Vagina (tissue), 2 donors: Measurements from ENCODE around the gene PLEKHA5. TPM values are rescaled to one million over a fixed set of nuclear protein-coding genes. Genes with fewer than 3 reads are reported as not detected.
"Not testable (repeated sequence)": the region's sequence is repeated elsewhere in the genome, so short reads cannot be mapped to it uniquely, and the experiment has no call there.

Experiments
- DNase-seq, 2 donors: peaks; one replicate each; pipeline ENCODE4 v3.0.0-alpha.2; 2017; ENCODE audit errors: extremely low spot score in 2 of 2
- H3K27ac ChIP-seq: fragments of 200-600 bp; sonication (generic); one replicate; pipeline ENCODE4 v1.5.1; 2019
- H3K27me3 ChIP-seq: fragments of 200-600 bp; sonication (generic); one replicate; pipeline ENCODE4 v1.5.1; 2019
- H3K36me3 ChIP-seq, 2 donors: fragments of 200-600 bp; sonication (generic); one replicate each; pipeline ENCODE4 v1.5.1; 2017 to 2019
- H3K4me1 ChIP-seq: fragments of 200-600 bp; sonication (generic); one replicate; pipeline ENCODE4 v1.5.1; 2019
- H3K4me3 ChIP-seq, 2 donors: fragments of 200-600 bp; sonication (generic); 1 replicate in 1 of 2; 2 replicates in 1 of 2; pipeline ENCODE4 v1.5.1; 2016 to 2019
- H3K9me3 ChIP-seq: fragments of 200-600 bp; sonication (generic); one replicate; pipeline ENCODE4 v1.5.1; 2019
- CTCF ChIP-seq, 3 experiments: fragments of 450-650 bp in 2 of 3; fragments of 200-600 bp in 1 of 3; sonication (generic) in 1 of 3; IDR thresholded peaks; one replicate each; pipeline ENCODE4 v1.5.1; 2017 to 2019; ENCODE audit warnings: antibody characterized with exemption in 3 of 3, mild to moderate bottlenecking in 2 of 3, moderate library complexity in 2 of 3
- POLR2A ChIP-seq, 2 donors: fragments of 450-650 bp; IDR thresholded peaks; one replicate each; pipeline ENCODE4 v1.6.1; 2017; ENCODE audit warnings: antibody characterized with exemption in 2 of 2, mild to moderate bottlenecking in 2 of 2, moderate library complexity in 2 of 2
- POLR2AphosphoS5 ChIP-seq, 2 donors: sonication (generic); formaldehyde crosslinking; IDR thresholded peaks; one replicate each; pipeline ENCODE4 v1.9.0; 2017; ENCODE audit warnings: antibody characterized with exemption in 2 of 2, mild to moderate bottlenecking in 2 of 2, low read depth in 1 of 2; ENCODE audit not compliant: insufficient read depth in 1 of 2
- intact Hi-C: fragments of 100-400 bp; cut with DNase I; formaldehyde crosslinking; loops from one replicate; pipeline ENCODE4 v1.15.1; 2023
- total RNA-seq: library from RNA; depleted of rRNA; stranded (reverse); fragments of >200 nt; gene quantifications from one replicate; pipeline ENCODE4 v1.2.3, GENCODE V29; 2016

PLEKHA5 gene
- total RNA-seq, 1 donor from 2014 or later = 58.4 TPM

DNA sequence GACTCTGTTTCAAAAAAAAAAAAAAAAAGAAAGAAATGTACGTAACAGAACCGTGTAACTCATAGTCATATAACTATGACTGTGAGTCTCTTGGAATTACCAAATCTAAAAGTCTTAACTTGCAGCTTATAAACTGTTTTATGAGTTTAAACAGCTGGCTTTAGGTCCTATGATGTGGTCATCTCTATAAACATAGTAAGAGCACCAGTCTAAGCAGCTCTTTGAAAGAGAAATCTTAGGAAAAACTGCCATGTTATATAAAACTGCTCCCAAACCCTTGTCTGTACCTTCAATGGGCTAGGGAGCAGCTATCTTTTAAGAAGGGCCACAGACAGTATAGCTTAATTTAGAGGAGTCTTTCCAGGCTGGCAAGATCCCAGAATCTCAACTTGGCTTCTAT lies 194.3 kb downstream of the PLEKHA5 start:
- no peaks in the 10 kb centered on the region for H3K9me3 ChIP-seq
- H3K27me3 ChIP-seq = no peaks in the 10 kb centered on the region
- no peak overlapping the region for H3K4me3 ChIP-seq
- H3K4me1 ChIP-seq = no peaks in the 10 kb centered on the region
- no peak for DNase-seq
- intact Hi-C loops = no loop called here
- H3K27ac ChIP-seq = peak overlapping the region; percentile 36
- H3K36me3 ChIP-seq = peaks cover 0 to 6% of the 10 kb centered on the region in 2 donors
- TF ChIP-seq POLR2A (IDR thresholded peaks at IDR 0.05) (no peak), POLR2AphosphoS5 (IDR thresholded peaks at IDR 0.05; ENCODE audit: insufficient read depth in 1 of 2, low read depth in 1 of 2) (peak in 1 of 2 donors; percentile 54), CTCF (IDR thresholded peaks at IDR 0.05) (no peak)

- H3K27ac ChIP-seq = no peak overlapping the region
- H3K9me3 ChIP-seq = no peaks in the 10 kb centered on the region
- no peaks in the 10 kb centered on the region for H3K4me1 ChIP-seq
- TF ChIP-seq POLR2AphosphoS5 (IDR thresholded peaks at IDR 0.05; ENCODE audit: insufficient read depth in 1 of 2, low read depth in 1 of 2) (no peak), CTCF (IDR thresholded peaks at IDR 0.05) (no peak), POLR2A (IDR thresholded peaks at IDR 0.05) (no peak)
- H3K36me3 ChIP-seq = peaks cover 0 to 6% of the 10 kb centered on the region in 2 donors
- intact Hi-C loops = no loop called here
- DNase-seq = no peak
- no peak overlapping the region for H3K4me3 ChIP-seq
- no peaks in the 10 kb centered on the region for H3K27me3 ChIP-seq
Observed at GRCh38 chr12:19326102-19326501, 196.6 kb downstream of the PLEKHA5 start.

DNA sequence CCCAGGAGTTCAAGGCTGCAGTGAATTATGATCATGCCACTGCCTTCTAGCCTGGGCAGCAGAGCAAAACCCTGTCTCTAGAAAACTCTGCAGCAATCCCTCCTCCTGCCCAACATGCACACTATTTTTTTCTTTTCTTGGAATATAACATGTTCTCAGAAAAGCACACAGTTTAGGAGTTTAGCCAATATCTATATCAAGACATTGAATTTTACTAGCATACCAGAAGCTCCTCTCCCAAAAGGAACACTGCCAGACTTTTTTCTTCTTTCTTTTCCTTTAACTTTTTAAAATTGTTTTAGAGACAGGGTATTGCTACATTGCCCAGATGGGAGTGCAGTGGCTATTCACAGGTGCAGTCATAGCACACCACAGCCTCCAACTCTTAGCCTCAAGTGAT lies 202.7 kb downstream of the PLEKHA5 start:
- Histone ChIP-seq H3K4me3 (no peak overlapping the region), H3K36me3 (peaks cover 0 to 9% of the 10 kb centered on the region in 2 donors)

DNA sequence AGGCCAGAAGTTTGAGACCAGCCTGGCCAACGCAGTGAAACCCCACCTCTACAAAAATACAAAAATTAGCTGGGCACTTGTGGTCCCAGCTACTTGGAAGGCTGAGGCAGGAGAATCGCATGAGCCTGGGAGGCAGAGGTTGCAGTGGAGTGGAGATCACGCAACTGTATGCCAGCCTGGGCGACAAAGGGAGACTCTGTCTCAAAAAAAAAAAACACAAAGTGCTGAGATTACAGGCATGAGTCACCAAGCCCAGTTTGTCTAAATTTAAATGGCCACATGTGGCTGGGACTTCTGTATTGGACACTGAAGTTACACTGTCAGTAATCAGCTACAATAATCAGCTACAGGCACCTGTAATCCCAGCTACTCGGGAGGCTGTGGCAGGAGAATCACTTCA lies 208.9 kb downstream of the PLEKHA5 start:
- peaks cover 8% of the 10 kb centered on the region for H3K9me3 ChIP-seq
- no peak overlapping the region for H3K27ac ChIP-seq
- intact Hi-C loops = no loop called here

More for the DNA sequence above, 202.7 kb downstream of the PLEKHA5 start:
- H3K27ac ChIP-seq = no peak overlapping the region
- no peaks in the 10 kb centered on the region for H3K4me1 ChIP-seq
- no peak for DNase-seq
- intact Hi-C loops = no loop called here
- no peaks in the 10 kb centered on the region for H3K27me3 ChIP-seq
- H3K9me3 ChIP-seq = no peaks in the 10 kb centered on the region
- no peak for TF ChIP-seq POLR2A (IDR thresholded peaks at IDR 0.05)
- TF ChIP-seq POLR2AphosphoS5 (IDR thresholded peaks at IDR 0.05; ENCODE audit: insufficient read depth in 1 of 2, low read depth in 1 of 2) = no peak
- TF ChIP-seq CTCF (IDR thresholded peaks at IDR 0.05) = no peak

GRCh38 chr12:19350850-19351249 lies 221.3 kb downstream of the PLEKHA5 start:
- H3K27me3 ChIP-seq, H3K27ac ChIP-seq, H3K4me1 ChIP-seq, H3K9me3 ChIP-seq, intact Hi-C loops, H3K4me3 ChIP-seq, DNase-seq: not testable (repeated sequence)
- peaks cover 0 to 50% of the 10 kb centered on the region in 2 donors for H3K36me3 ChIP-seq

More for the DNA sequence above, 208.9 kb downstream of the PLEKHA5 start:
- H3K27me3 ChIP-seq = no peaks in the 10 kb centered on the region
- TF ChIP-seq POLR2AphosphoS5 (IDR thresholded peaks at IDR 0.05; ENCODE audit: insufficient read depth in 1 of 2, low read depth in 1 of 2) = no peak
- no peak for TF ChIP-seq POLR2A (IDR thresholded peaks at IDR 0.05)
- TF ChIP-seq CTCF (IDR thresholded peaks at IDR 0.05) = no peak
- peaks cover 0 to 45% of the 10 kb centered on the region in 2 donors for H3K36me3 ChIP-seq
- DNase-seq = no peak
- H3K4me3 ChIP-seq = no peak overlapping the region
- H3K4me1 ChIP-seq = no peaks in the 10 kb centered on the region
